Aorta (tissue), 5 donors: ENCODE data around the gene CMC2. TPM values are rescaled to one million over a fixed set of nuclear protein-coding genes. Genes with fewer than 3 reads are reported as not detected.

Experiments used
- ATAC-seq: fragments of 200-7000 bp; cut with Tn5 transposase; one replicate; pipeline ENCODE4 v1.9.1; 2022; ENCODE audit warnings: moderate library complexity; ENCODE audit not compliant: low FRiP score
- DNase-seq, 2 donors: peaks; one replicate each; pipeline ENCODE4 v3.0.0-alpha.2; 2020
- H3K27ac ChIP-seq, 2 donors: one replicate each; pipeline ENCODE4 v1.5.1; 2013; ENCODE audit warnings: low read length in 2 of 2, mild to moderate bottlenecking in 2 of 2, moderate library complexity in 2 of 2, control low read depth in 1 of 2, inconsistent platforms in 1 of 2, low read depth in 1 of 2
- H3K27me3 ChIP-seq, 2 donors: one replicate each; pipeline ENCODE4 v1.6.1; 2013; ENCODE audit warnings: control low read depth in 1 of 2, low read length in 1 of 2, mild to moderate bottlenecking in 1 of 2, moderate library complexity in 1 of 2; ENCODE audit not compliant: insufficient read depth in 2 of 2, control insufficient read depth in 1 of 2
- H3K36me3 ChIP-seq, 2 donors: one replicate each; pipeline ENCODE4 v1.6.1; 2013; ENCODE audit warnings: control low read depth in 1 of 2, low read length in 1 of 2, mild to moderate bottlenecking in 1 of 2; ENCODE audit not compliant: insufficient read depth in 2 of 2, control insufficient read depth in 1 of 2
- H3K4me1 ChIP-seq, 2 donors: one replicate each; pipeline ENCODE4 v1.6.1; 2013; ENCODE audit warnings: low read length in 2 of 2, control low read depth in 1 of 2, mild to moderate bottlenecking in 1 of 2, moderate library complexity in 1 of 2; ENCODE audit not compliant: insufficient read depth in 2 of 2, control insufficient read depth in 1 of 2
- H3K4me3 ChIP-seq, 2 donors: one replicate each; pipeline ENCODE4 v1.5.1; 2013; ENCODE audit warnings: low read length in 2 of 2, control low read depth in 1 of 2, mild to moderate bottlenecking in 1 of 2
- H3K9me3 ChIP-seq: one replicate; pipeline ENCODE4 v1.6.1; 2013; ENCODE audit warnings: mild to moderate bottlenecking, low read length; ENCODE audit not compliant: control insufficient read depth
- WGBS, 2 donors: extraction: QIAGEN DNeasy Blood & Tissue Kit; methylation state at CpG; one replicate each; pipeline ENCODE4 v1.1.7; 2013; 5-methylcytosine and 5-hydroxymethylcytosine counted together
- intact Hi-C, 2 donors: fragments of 100-400 bp; cut with DNase I; formaldehyde crosslinking; loops; one replicate each; pipeline versions ENCODE4 v1.14.2 to v1.15.0; 2022
- polyA plus RNA-seq, 2 donors: library from polyadenylated mRNA; stranded (reverse); fragments of 200-250 nt; gene quantifications; one replicate each; pipeline ENCODE4 v1.2.3, GENCODE V29; 2013
- total RNA-seq, 2 donors: library from RNA; stranded (reverse); fragmentation: NEBNext Ultra II Directional; extraction: Animal tissue kit (Norgen Biotek cat#: 25700); gene quantifications; one replicate each; pipeline ENCODE4 v1.2.1, GENCODE V29; 2021
- donor health status: healthy with polysubstance abuse.
- donor health status: Bipolar disorder and iron deficiency.
- donor health status: DM: no; HTN: no; CAD: no.
- donor health status: DM: no; HTN: no; CAD: no.
- donor health status: DM: yes; HTN: yes; CAD: no.

CMC2 gene
- total and polyA plus RNA-seq, 4 donors, result 31.3 to 108 (median 33.1) TPM

DNA sequence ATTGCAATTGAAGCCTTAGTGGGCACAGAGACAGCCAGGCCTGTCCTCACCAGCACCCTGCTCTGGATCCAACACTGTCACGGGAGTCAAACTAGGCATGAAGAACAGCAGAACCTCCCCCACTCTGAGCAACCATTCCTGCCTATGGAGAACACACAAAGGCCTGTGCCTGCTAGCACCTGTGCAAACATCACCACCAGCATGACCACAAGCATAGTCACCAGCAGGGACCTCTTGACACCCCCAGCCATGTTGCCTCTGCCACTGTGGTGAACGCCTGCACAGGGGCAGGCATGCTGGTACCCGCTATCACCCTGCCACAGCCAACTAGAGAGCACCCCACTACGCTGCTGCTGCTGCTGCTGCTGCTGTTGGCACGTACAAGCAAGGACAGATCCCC is 51.7 kb downstream of the CMC2 start:
- Histone ChIP-seq H3K36me3 (no peaks in the 10 kb centered on the region), H3K27ac (no peak overlapping the region), H3K27me3 (no peaks in the 10 kb centered on the region), H3K4me3 (no peak overlapping the region), H3K4me1 (no peaks in the 10 kb centered on the region), H3K9me3 (peaks cover 2% of the 10 kb centered on the region)
- no peak for ATAC-seq
- intact Hi-C loops, result no loop called here
- no peak for DNase-seq
- WGBS, 2 donors, result 86 to 93% methylated on average over 5 of the region's 5 CpGs

DNA sequence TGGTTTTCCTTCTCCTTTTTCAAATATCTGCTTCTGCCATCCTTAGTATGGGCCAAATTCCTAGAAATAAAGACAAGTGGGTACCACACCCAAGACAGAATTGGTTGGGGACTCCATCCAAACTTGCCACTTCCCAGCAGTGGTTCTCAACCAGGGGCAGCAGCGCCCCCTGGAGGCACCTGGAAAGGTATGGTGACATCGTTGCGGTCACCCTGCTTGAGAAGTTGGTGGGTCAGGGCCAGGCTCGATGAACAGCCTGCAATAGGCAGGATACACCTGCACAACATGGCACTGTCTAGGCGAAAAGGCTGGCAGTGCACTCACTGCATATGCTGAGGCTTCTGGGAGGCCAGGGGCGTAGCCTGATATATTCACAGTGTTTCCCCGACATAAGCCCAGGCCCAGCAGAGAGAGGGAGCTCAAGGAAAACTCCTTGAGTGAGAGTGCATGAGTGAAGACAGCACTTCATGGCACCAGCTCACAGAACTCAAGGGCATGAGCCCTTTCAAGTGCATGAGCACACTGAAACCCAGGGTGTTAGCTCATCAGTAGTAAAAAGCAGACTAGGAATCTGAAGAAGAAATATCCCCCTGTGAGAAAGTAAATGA is 57.7 kb downstream of the CMC2 start:
- Histone ChIP-seq H3K27ac (no peak overlapping the region), H3K36me3 (no peaks in the 10 kb centered on the region), H3K4me3 (no peak overlapping the region), H3K9me3 (peaks cover 2% of the 10 kb centered on the region), H3K4me1 (no peaks in the 10 kb centered on the region), H3K27me3 (no peaks in the 10 kb centered on the region)
- 45 to 49% methylated on average over 7 of the region's 7 CpGs for WGBS, 2 donors
- intact Hi-C loops, result no loop called here
- no peak for ATAC-seq
- DNase-seq, result peak; percentile 65 to 84

- 83 to 87% methylated on average over 9 of the region's 9 CpGs for WGBS, 2 donors
- DNase-seq (no peak), ATAC-seq (no peak)
- no peak overlapping the region for H3K27ac ChIP-seq
- H3K27me3 ChIP-seq, result no peaks in the 10 kb centered on the region
- H3K9me3 ChIP-seq, result peaks cover 2% of the 10 kb centered on the region
- H3K36me3 ChIP-seq, result no peaks in the 10 kb centered on the region
- intact Hi-C loops, result no loop called here
- no peaks in the 10 kb centered on the region for H3K4me1 ChIP-seq
- H3K4me3 ChIP-seq, result no peak overlapping the region
These were observed 58.7 kb downstream of the CMC2 start for GRCh38 chr16:80947708-80948625.

DNA sequence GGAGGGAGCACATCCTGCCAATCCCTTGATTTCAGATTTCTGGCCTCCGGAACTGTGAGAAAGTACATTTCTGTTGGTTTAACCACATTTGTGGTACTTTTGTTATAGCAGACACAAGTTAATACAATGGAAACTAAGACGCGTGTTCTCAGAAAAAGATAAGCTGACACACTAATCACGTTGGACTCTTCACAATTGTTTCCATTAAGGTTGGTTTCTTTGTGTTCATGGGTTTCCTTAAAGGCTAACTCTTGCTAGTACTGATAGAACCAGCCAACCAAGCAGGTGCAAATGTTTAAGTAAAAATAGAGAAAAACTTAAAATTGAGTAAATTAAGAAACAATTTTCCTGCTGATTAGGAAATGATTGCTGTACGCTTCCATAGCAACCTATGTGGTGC is 59.4 kb downstream of the CMC2 start:
- Histone ChIP-seq H3K4me3 (no peak overlapping the region), H3K36me3 (no peaks in the 10 kb centered on the region), H3K9me3 (peaks cover 2% of the 10 kb centered on the region), H3K27ac (no peak overlapping the region), H3K4me1 (no peaks in the 10 kb centered on the region), H3K27me3 (no peaks in the 10 kb centered on the region)
- ATAC-seq (no peak), DNase-seq (no peak)
- intact Hi-C loops, result no loop called here
- 93 to 98% methylated on average over 5 of the region's 5 CpGs for WGBS, 2 donors

GRCh38 chr16:80946481-80946880 is 60.2 kb downstream of the CMC2 start:
- no peak overlapping the region for H3K27ac ChIP-seq
- DNase-seq, result no peak
- H3K36me3 ChIP-seq, result no peaks in the 10 kb centered on the region
- intact Hi-C loops, result no loop called here
- no peak overlapping the region for H3K4me3 ChIP-seq
- no peaks in the 10 kb centered on the region for H3K27me3 ChIP-seq
- ATAC-seq, result no peak
- WGBS, 2 donors, result 85 to 87% methylated on average over 4 of the region's 4 CpGs
- no peaks in the 10 kb centered on the region for H3K4me1 ChIP-seq
- no peaks in the 10 kb centered on the region for H3K9me3 ChIP-seq

DNA sequence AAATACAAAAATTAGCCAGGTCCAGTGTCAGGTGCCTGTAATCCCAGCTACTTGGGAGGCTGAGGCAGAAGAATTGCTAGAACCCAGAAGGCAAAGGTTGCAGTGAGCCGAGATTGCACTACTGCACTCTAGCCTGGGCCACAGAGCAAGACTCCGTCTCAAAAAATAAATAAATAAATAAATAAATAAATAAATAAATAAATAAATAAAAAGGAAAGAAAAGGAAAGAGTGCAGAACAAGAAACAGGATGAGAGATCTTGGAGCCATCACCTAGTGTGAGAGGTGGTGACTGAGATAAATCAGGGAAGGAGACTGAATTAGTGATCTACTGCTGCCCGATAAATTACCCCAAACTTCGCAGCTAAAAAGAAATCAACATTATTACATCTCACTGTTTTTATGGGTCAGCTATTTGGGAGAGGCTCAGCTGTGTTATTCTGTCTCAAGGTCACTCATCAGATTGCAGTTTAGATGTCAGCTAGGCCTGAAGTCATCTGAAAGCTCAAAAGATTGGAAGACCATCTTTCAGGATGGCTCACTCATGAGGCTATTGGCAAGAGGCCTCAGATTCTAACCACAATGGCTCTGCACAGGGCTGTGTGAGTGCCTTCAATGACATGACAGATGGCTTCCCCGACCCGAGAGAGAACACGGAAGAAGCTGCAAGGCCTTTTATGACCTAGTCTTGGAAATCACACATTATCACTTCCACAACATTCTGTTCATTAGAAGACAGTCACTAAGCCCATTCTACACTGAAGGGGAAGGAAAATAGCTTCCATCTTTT is 66.4 kb downstream of the CMC2 start:
- Histone ChIP-seq H3K4me3 (no peak overlapping the region), H3K9me3 (no peaks in the 10 kb centered on the region), H3K36me3 (no peaks in the 10 kb centered on the region), H3K27me3 (no peaks in the 10 kb centered on the region), H3K27ac (no peak overlapping the region), H3K4me1 (no peaks in the 10 kb centered on the region)
- ATAC-seq (no peak), DNase-seq (no peak)
- intact Hi-C loops, result no loop called here
- WGBS, 2 donors, result 96 to 97% methylated on average over 7 of the region's 7 CpGs

GRCh38 chr16:80938879-80939260 is 67.8 kb downstream of the CMC2 start:
- H3K9me3 ChIP-seq, result no peaks in the 10 kb centered on the region
- no peak overlapping the region for H3K4me3 ChIP-seq
- no peaks in the 10 kb centered on the region for H3K36me3 ChIP-seq
- no peak overlapping the region for H3K27ac ChIP-seq
- H3K4me1 ChIP-seq, result no peaks in the 10 kb centered on the region
- H3K27me3 ChIP-seq, result no peaks in the 10 kb centered on the region
- ATAC-seq, result no peak
- intact Hi-C loops, result loop anchor here in 1 of 2 donors (10.0 kb wide), 1 partner anchor 66 kb away; the partner anchor contains the start of genes CENPN and CMC2
- DNase-seq, result no peak
- 85 to 87% methylated on average over 4 of the region's 4 CpGs for WGBS, 2 donors

DNA sequence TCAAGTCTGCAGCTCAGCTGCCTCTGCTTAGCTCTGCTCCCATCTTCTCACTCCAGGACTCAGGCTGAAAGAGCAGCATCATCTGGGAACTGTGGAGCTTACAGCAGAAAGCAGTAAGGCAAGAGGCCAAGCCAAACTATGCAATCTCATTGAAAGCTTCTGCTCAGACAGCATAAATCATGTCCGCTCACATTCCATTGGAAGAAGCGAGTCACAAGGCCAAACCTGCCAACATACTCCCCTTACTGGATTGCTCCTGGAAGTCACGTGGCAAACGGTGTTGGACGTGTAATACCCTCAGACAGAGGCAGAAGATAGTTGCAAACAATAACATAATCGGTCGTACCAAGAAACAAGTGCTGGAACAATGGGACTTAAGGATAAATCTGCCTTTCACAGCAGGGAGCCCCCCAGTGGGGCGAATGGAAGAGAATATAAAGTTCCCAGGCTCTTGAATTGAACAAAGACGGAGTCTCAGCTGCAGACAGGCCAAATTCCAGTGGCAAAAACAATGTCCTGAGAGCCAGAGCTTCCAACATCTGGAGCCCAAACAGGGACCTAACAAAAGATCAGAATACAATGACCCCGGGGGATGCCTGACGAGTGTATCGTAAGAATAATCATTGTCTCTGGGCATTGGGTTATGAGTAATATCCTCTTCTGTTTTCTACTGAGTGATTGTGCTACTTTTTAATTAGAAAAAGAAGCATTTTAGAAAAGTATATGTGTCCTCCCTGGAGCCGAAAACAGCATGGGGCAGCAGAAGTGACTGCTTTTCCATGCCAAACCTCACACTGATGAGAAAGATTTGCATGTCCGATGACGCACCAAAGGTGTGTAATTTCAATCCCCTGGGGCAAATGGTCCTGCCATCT is 68.4 kb downstream of the CMC2 start:
- H3K4me1 ChIP-seq, result no peaks in the 10 kb centered on the region
- intact Hi-C loops, result loop anchor here in 1 of 2 donors (10.0 kb wide), 1 partner anchor 67 kb away; the partner anchor contains the start of genes CENPN and CMC2
- H3K9me3 ChIP-seq, result no peaks in the 10 kb centered on the region
- ATAC-seq (peak; percentile 83), DNase-seq (peak in 1 of 2 donors; percentile 79)
- 37 to 38% methylated on average over 15 of the region's 15 CpGs for WGBS, 2 donors
- no peaks in the 10 kb centered on the region for H3K27me3 ChIP-seq
- H3K36me3 ChIP-seq, result no peaks in the 10 kb centered on the region
- no peak overlapping the region for H3K27ac ChIP-seq
- no peak overlapping the region for H3K4me3 ChIP-seq
